Activated T-helper 1 cell treated with anti-CD3 and anti-CD28 coated beads, Interleukin-2, amount 50 U/mL, for 16 hours (primary cell): ENCODE measurements around the gene RGS17.
A peak's percentile ranks its signal among the peaks of the same experiment; 100 is the strongest.
"Not testable (repeated sequence)": the region's sequence is repeated elsewhere in the genome, so short reads cannot be mapped to it uniquely, and the experiment has no call there.

Source experiments
- DNase-seq, 2 donors: peaks; one replicate each; pipeline ENCODE4 v3.0.0-alpha.2; 2020; ENCODE audit warnings: low read depth in 1 of 2, low spot score in 1 of 2

RGS17 gene

GRCh38 chr6:152993847-152994246, 137.2 kb downstream of the RGS17 start:
- DNase-seq: no peak

- no peak for DNase-seq
These were observed 137.7 kb downstream of the RGS17 start for GRCh38 chr6:152993431-152993830.

DNA sequence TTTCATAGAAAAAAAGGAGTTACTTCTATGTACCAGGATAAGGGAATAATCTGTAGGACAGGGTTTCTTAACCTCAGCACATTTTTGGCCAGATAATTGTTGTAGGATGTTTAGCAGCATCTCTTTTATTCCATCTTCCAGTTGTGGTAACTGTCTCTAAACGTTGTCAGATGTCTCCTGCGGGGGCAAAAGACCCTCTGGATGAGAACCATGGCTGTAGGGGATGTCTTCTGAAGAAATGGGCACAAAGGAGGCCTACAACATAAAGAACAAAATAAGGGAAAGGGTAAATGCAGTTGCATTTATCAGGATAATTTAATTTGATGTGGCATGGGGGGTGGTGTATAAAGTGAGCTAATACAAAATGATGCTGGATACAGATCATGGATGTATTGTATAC, 144.1 kb downstream of the RGS17 start:
- no peak for DNase-seq

DNA sequence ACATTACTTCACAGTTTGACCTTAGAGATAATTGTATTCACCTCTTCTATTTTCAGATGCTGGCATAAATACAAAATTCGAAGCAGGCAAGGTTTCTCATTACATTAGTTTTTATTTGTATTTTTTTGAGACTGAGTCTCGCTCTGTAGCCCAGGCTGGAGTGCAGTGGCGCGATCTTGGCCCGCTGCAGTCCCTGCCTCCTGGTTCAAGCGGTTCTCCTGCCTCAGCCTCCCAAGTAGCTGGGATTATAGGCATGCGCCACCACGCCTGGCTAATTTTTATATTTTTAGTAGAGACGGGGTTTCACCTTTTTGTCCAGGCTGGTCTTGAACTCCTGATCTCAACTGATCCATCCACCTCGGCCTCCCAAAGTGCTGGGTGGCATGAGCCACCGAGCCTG, 145.8 kb downstream of the RGS17 start:
- not testable (repeated sequence) for DNase-seq

DNA sequence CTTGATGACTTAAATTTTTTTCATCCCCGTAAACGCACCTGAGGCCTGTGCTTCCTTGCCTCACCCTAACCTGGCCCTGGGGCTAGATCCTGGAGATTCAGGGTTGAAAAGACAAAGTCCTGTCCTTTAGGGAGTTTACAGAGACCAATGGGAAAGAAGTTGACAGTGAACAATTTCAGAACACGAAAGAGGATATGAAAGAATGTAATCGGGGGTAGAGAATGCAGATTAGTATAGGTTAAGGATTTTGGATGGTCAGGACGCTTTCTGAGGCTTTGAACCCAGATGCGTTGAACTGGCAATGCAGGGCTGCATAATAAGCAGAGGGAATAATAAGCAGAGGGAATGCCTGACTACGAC, 146.6 kb downstream of the RGS17 start:
- DNase-seq: no peak

GRCh38 chr6:152983637-152984512, 147.2 kb downstream of the RGS17 start:
- peak; percentile 87 to 92 for DNase-seq

DNA sequence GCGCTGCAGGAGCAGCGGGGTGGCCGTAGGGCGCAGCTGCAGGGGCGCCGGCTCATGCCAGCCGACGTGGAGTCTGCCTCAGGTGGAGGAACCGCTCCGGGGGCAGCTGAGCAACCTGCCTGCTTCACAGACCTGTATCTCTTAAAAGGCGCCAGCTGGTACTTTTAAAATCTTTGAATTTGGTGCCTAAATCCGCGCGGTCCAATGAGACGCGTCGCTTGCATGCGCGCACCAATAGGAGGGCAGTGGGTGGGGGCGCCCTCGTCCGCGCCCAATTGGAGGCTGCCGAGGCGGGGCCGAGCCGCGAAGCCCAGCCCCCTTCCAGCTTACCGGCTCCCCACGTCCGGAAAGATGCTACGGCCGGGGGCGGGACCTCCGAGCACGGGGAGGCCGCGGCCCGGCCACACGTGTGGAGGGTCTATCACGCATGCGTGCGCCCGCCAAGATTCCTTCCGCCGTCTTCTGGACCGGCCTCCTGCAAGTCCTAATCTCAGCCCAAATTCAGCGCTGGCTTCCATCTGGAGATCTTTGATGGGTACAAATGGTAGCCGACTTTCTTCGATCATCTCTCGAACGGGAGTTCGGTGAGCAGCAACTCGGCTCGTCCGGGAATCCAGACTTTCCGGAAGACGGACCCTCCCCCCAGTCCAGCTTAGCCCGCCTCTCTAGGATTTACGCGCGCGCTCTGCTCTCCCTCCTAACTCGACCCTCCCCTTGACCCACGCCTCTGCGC, 148.0 kb downstream of the RGS17 start, which contains the start of gene FBXO5:
Gene FBXO5 (minus strand): TSS at position 138 of the 733 bp plus-strand sequence. CDS start 82 bp downstream, at position 56.
- DNase-seq: peak; percentile 92 to 97

DNA sequence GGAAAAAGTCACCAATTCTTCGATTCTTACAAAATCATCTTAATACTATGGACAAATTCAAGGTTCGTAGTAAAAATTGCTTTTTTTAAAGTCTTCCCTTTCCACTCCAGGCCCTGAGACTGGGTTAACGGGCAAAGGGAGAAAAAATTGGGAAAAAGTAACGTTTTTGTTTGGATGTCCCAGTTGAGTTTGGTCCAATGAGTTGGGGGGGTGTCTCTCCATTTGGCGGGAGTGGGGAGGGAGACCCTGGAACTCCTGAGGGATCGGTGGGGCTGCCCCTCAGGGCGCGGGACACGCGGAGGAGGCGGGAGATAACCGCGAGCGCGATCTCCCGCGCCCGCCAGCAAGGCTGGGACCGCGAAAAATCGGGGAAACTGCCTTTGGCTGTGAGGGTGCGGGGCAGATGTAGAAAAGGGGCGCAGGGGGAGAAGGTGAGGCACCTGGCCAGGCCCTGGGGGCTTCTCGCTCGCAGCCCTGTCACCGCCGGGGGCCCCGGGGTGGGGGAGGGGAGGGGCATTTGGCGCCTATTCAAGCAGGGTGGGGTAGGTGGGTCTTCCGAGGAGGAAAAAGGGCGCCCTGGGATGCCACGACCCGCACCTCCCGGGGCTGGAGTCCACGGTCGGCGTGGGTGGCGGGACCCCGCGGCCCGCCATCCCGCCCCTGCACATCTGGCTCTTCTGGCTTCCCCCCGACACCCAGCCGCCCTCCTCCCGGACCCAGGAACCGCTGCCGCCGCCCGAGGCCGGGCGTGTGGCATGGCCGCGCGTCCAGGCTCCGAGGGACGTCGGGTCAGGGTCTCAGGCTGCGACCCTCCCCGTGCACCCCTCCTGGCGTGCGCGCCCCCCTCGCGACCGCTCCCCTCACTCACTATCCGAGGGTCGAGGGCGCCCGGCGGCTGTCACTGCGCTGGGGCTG, 148.8 kb downstream of the RGS17 start:
- DNase-seq: peak in 1 of 2 donors; percentile 5

DNA sequence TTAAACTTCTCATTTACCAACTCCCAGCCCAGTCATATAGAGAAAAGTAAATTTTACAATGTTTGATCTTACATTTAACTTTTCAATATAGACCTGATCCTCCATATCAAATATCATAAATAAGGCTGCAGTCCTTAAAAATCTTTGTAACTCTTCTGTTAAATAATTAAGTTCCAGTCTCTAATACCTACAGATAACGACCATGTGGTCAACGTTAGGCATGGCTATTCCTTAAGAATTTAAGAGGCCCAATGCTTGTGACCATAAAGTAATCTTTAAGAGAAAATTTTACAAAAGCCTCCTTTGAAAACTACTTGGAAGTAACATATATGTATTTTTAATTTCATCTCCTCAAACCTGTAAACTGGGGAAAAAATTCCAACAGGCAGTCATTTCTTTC, 149.9 kb downstream of the RGS17 start:
- DNase-seq: no peak

DNA sequence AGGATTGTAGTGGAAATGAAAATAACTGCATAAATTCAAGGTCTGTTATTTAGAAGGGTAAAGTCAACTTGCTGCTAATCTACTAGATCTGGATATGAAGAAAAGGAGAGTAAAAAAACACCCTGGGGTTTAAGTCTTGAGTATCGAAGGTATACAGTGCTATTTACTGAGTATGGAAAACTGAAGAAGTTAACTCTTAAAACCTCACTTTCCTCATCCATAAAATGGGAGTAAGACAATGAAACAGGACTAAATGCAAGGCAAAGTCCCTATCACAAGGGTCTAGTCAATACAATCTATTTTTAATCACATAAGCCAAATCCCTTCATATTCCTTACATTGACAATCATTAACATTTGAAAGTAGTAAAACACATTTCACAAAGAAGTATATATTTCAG, 150.4 kb downstream of the RGS17 start:
- DNase-seq: no peak

GRCh38 chr6:152979116-152979515, 152.0 kb downstream of the RGS17 start:
- DNase-seq: no peak

GRCh38 chr6:152978058-152978457, 153.0 kb downstream of the RGS17 start:
- no peak for DNase-seq

DNA sequence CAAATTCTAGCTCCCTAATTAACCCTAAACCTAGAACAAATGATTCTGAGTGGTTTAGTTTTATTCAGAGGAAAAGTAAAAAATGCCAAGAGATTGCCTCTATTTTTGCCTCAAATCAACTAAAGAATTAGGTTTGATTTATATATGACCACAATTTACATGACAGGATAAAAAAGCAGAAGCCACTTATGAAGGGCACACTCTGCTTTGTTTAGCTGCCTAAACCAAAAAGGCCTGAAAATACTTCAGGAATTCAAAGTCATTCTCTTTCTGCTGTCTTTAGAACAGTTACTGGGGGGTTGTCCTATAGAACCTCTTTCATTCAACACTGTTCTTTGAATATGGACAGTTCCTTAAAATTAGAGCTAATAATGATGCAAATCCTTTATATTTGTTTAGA, 153.5 kb downstream of the RGS17 start:
- no peak for DNase-seq

GRCh38 chr6:152976749-152977148, 154.3 kb downstream of the RGS17 start:
- DNase-seq: no peak

- no peak for DNase-seq
These were observed 155.7 kb downstream of the RGS17 start for GRCh38 chr6:152975204-152975915.

GRCh38 chr6:152973916-152974315, 157.2 kb downstream of the RGS17 start:
- DNase-seq: no peak

DNA sequence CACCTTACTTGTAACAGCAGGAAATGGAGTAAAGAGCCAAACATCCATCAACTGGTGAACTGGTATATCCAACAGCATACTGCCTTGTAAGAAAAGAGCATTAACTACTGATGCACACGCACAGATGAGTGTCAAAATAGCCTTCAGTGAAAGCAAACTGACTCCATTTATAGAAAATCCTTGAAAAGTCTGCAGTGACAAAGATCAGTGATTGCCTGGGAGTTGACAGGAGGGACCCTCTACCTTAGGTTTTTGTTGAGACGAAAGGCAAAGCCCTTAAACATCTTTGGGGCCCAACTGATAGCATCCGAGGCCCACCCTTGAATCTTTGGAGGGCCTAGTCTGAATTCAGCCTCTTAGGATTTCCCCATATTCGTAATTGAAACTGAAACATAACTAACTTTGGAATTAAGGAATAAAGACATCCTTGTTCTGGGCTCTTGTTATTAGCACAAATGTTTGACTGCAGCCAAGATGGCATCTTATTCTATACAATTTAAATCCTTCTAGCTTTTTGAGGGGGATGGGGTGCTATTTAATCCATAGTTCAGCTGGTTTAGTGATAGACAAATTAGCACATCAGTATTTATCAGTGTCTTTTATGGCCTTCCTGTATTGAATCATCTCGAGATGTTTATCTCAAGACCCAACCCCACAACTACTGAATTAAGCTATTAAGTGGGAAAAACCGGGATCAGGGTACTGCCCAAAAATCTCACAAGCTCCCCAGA, 161.2 kb downstream of the RGS17 start:
- no peak for DNase-seq

GRCh38 chr6:152966168-152966894, 164.8 kb downstream of the RGS17 start:
- DNase-seq: not testable (repeated sequence)

- DNase-seq: no peak
These were observed 171.7 kb downstream of the RGS17 start for GRCh38 chr6:152959333-152959732.
